OCI-LY7 (cell line): ENCODE results near the gene RASSF5. TPM values are rescaled to one million over a fixed set of nuclear protein-coding genes. Genes with fewer than 3 reads are reported as not detected.

ENCODE experiments used
- BruUV-seq: library from RNA; stranded (reverse); fragments of 400-500 nt; replicated peaks from 2 replicates; lab custom pipeline; 2021; lab: Mats Ljungman, UMichigan
- CTCF ChIA-PET: fragments of 300-600 bp; sonication (Branson Sonifier 250); formaldehyde crosslinking; loops from one replicate; lab custom pipeline; 2022; ENCODE audit warnings: antibody characterized with exemption; ENCODE audit not compliant: unreplicated experiment; lab: Charles Lee
- POLR2A ChIA-PET: fragments of 300-600 bp; sonication (Branson Sonifier 250); formaldehyde crosslinking; loops from one replicate; lab custom pipeline; 2022; ENCODE audit warnings: antibody characterized with exemption; lab: Charles Lee
- DNase-seq: peaks from one replicate; pipeline ENCODE4 v3.0.0-alpha.2; 2015; ENCODE audit warnings: low spot score
- H2AFZ ChIP-seq: fragments of 200-600 bp; sonication (generic), shearing (Covaris generic); 2 replicates; pipeline ENCODE4 v1.6.1; 2014; ENCODE audit warnings: mild to moderate bottlenecking, antibody characterized with exemption, low read length, moderate library complexity
- H3K27ac ChIP-seq: fragments of 200-600 bp; sonication (generic); 2 replicates; pipeline ENCODE4 v1.5.1; 2014; ENCODE audit warnings: mixed run types, low read depth, mild to moderate bottlenecking, moderate library complexity, low read length, inconsistent platforms; ENCODE audit not compliant: poor library complexity, severe bottlenecking
- H3K36me3 ChIP-seq: fragments of 200-600 bp; sonication (generic); 2 replicates; pipeline ENCODE4 v1.6.1; 2014; ENCODE audit warnings: mild to moderate bottlenecking, antibody characterized with exemption, low read length, moderate library complexity, mixed read lengths; ENCODE audit not compliant: insufficient read depth
- H3K4me1 ChIP-seq: fragments of 200-600 bp; sonication (generic); 2 replicates; pipeline ENCODE4 v1.5.1; 2014; ENCODE audit warnings: mild to moderate bottlenecking, low read length; ENCODE audit not compliant: insufficient read depth, poor library complexity, severe bottlenecking
- H3K4me2 ChIP-seq: fragments of 200-600 bp; sonication (generic); 2 replicates; pipeline ENCODE4 v1.6.1; 2014; ENCODE audit warnings: mild to moderate bottlenecking, low read length
- H3K4me3 ChIP-seq: fragments of 200-600 bp; sonication (generic); 2 replicates; pipeline ENCODE4 v1.5.1; 2014; ENCODE audit warnings: mild to moderate bottlenecking, low read depth, low read length; ENCODE audit not compliant: poor library complexity, severe bottlenecking
- H3K79me2 ChIP-seq: fragments of 200-600 bp; sonication (generic); 2 replicates; pipeline ENCODE4 v1.6.1; 2016; ENCODE audit warnings: low read depth, mild to moderate bottlenecking, low read length, moderate library complexity, mixed read lengths; ENCODE audit not compliant: insufficient read depth
- H3K9me2 ChIP-seq: fragments of 200-600 bp; sonication (generic); 2 replicates; pipeline ENCODE4 v1.6.1; 2016; ENCODE audit warnings: mild to moderate bottlenecking, low read length, mixed read lengths; ENCODE audit not compliant: insufficient read depth
- H3K9me3 ChIP-seq: fragments of 200-600 bp; sonication (generic); 2 replicates; pipeline ENCODE4 v1.6.1; 2014; ENCODE audit warnings: mild to moderate bottlenecking, mixed run types, low read length, mixed read lengths
- H4K20me1 ChIP-seq: fragments of 200-600 bp; sonication (generic); 2 replicates; pipeline ENCODE4 v1.6.1; 2014; ENCODE audit warnings: mild to moderate bottlenecking, antibody characterized with exemption, low read length, moderate library complexity, mixed read lengths; ENCODE audit not compliant: insufficient read depth
- EZH2phosphoT487 ChIP-seq: fragments of 200-600 bp; sonication (generic); IDR thresholded peaks from 2 replicates; pipeline ENCODE4 v1.6.1; 2018; ENCODE audit warnings: low read depth, borderline replicate concordance, mild to moderate bottlenecking, mixed run types, antibody characterized with exemption, low read length, moderate library complexity, mixed read lengths
- intact Hi-C: fragments of 100-400 bp; cut with micrococcal nuclease; formaldehyde crosslinking; loops from one replicate; pipeline ENCODE4 v1.10.0; 2022; ENCODE audit not compliant: unreplicated experiment
- total RNA-seq, 2 experiments: library from RNA; depleted of rRNA in 1 of 2; stranded (reverse); fragments of >200 nt in 1 of 2; shearing (Covaris generic) in 1 of 2; gene quantifications; 2 replicates each; pipeline ENCODE4 v1.2.3, GENCODE V29; 2014 to 2022
- TF ChIP-seq, protein P1 (sequence below): fragments of 200-600 bp; sonication (generic); conservative IDR thresholded peaks from 2 replicates; pipeline ENCODE4 v1.5.1; 2014; ENCODE audit warnings: mild to moderate bottlenecking, antibody characterized with exemption, low read length, moderate library complexity, mixed read lengths

Gene RASSF5
- total RNA-seq, 2 experiments from 2014 or later: 19.8 to 25.7 TPM

DNA sequence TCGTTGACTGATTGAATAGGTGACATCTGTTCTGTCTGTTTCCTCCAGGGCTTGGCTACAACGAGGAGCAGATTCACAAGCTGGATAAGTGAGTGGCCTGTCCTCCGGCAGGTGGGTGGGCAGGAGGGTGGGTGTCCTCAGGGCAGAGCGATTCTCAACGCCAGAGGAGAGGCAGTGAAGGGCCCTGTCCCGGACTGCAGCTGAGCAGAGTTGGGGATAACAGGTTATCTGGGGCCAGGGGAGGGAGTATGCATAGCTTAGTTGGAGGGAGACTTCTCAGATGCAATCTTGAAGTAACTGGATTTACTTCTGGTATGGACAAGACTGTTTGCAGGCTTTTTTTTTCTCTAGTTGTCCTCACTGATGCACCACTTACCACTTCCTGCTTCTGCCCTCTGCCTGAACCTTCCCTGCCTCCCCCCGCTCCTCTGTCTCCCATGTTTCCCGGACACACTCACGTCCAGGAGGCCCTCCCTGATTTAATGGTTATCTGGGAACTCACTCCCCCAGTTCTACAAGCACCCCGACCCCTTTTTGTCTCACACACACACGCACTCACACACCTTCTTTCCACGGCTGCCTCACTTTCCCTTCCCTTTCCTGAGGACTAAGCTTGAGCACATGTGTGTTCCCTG is 16.4 kb upstream of the RASSF5 start:
- H3K27ac ChIP-seq: no peak overlapping the region
- no peak overlapping the region for H2AFZ ChIP-seq
- H3K79me2 ChIP-seq: no peaks in the 10 kb centered on the region
- H3K9me2 ChIP-seq: no peaks in the 10 kb centered on the region
- ChIA-PET POLR2A (interaction anchor here (0.7 kb wide), 1 partner anchor 24 kb away, joined by 4 read pairs; no protein-coding TSS in a partner anchor), CTCF (interaction anchor here (0.9 to 1.1 kb wide), 4 partner anchors 21 to 175 kb away, joined by 3 to 4 read pairs (median 4); partner anchors contain the start of gene IKBKE)
- no peak overlapping the region for H3K4me2 ChIP-seq
- DNase-seq: no peak
- H3K4me1 ChIP-seq: peaks cover 13% of the 10 kb centered on the region
- TF ChIP-seq, protein P1, sequence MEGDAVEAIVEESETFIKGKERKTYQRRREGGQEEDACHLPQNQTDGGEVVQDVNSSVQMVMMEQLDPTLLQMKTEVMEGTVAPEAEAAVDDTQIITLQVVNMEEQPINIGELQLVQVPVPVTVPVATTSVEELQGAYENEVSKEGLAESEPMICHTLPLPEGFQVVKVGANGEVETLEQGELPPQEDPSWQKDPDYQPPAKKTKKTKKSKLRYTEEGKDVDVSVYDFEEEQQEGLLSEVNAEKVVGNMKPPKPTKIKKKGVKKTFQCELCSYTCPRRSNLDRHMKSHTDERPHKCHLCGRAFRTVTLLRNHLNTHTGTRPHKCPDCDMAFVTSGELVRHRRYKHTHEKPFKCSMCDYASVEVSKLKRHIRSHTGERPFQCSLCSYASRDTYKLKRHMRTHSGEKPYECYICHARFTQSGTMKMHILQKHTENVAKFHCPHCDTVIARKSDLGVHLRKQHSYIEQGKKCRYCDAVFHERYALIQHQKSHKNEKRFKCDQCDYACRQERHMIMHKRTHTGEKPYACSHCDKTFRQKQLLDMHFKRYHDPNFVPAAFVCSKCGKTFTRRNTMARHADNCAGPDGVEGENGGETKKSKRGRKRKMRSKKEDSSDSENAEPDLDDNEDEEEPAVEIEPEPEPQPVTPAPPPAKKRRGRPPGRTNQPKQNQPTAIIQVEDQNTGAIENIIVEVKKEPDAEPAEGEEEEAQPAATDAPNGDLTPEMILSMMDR: no peak
- no peak for TF ChIP-seq EZH2phosphoT487
- H3K4me3 ChIP-seq: no peak overlapping the region
- H4K20me1 ChIP-seq: 0 out of 2 replicates have a peak, but pooled peaks cover 4% of the 10 kb centered on the region
- intact Hi-C loops: loop anchor here (1.0 kb wide), 2 partner anchors 54 to 92 kb away; no protein-coding TSS in a partner anchor
- peaks cover 58% of the 10 kb centered on the region for H3K36me3 ChIP-seq
- no peaks in the 10 kb centered on the region for H3K9me3 ChIP-seq
- no TSS peak for BruUV-seq

DNA sequence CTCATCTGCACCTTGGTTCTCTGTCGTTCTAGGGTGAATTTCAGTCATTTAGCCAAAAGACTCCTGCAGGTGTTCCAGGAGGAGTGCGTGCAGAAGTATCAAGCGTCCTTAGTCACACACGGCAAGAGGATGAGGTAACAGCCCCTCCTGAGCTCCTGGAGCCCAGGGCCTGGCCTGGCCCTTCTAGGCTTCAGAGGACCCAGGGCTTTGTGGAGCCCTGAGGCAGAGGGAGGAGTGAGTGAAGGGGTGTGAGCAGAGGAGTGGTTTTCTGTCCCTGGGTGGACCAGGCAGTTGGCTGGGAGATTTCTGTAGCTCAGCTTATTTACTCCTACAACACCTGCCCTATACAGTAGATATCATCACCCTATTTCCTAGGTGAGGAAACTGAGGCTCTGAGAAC is 15.7 kb upstream of the RASSF5 start:
- Histone ChIP-seq H3K9me2 (no peaks in the 10 kb centered on the region), H4K20me1 (0 out of 2 replicates have a peak, but pooled peaks cover 4% of the 10 kb centered on the region), H3K36me3 (peaks cover 54% of the 10 kb centered on the region), H3K27ac (no peak overlapping the region), H3K79me2 (no peaks in the 10 kb centered on the region), H3K4me2 (no peak overlapping the region), H3K4me1 (peaks cover 20% of the 10 kb centered on the region), H2AFZ (no peak overlapping the region), H3K9me3 (no peaks in the 10 kb centered on the region), H3K4me3 (no peak overlapping the region)
- no TSS peak for BruUV-seq
- DNase-seq: no peak
- intact Hi-C loops: no loop called here
- POLR2A ChIA-PET: interaction anchor here (0.7 kb wide), 1 partner anchor 25 kb away, joined by 4 read pairs; no protein-coding TSS in a partner anchor
- TF ChIP-seq, protein P1: no peak
- no peak for TF ChIP-seq EZH2phosphoT487
- CTCF ChIA-PET: no interaction called here

DNA sequence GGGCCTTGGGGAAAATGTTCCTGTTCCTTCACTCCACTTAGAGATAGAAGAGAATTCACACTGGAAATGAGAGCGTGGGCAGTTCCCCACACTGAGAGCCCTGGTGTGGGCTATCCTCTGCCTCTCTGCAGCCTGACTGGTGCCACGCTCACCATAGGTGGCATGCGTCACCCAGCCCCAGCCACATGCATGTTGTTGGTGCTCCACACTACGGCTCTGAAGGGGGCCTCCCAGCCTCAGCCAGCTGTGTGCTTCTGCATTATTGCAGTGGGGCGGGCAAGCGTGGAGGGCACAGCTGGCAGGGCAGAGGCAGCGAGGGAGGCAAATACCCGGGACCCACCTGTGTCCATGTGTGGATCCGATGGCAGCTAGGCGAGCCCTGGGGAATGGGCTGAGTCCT is 14.7 kb upstream of the RASSF5 start:
- Histone ChIP-seq H3K9me2 (no peaks in the 10 kb centered on the region), H3K36me3 (peaks cover 53% of the 10 kb centered on the region), H4K20me1 (0 out of 2 replicates have a peak, but pooled peaks cover 4% of the 10 kb centered on the region), H3K79me2 (no peaks in the 10 kb centered on the region), H3K4me2 (no peak overlapping the region), H3K4me3 (no peak overlapping the region), H3K27ac (no peak overlapping the region), H2AFZ (no peak overlapping the region), H3K4me1 (peaks cover 30% of the 10 kb centered on the region), H3K9me3 (no peaks in the 10 kb centered on the region)
- BruUV-seq: no TSS peak
- no peak for DNase-seq
- TF ChIP-seq EZH2phosphoT487: no peak
- TF ChIP-seq, protein P1: no peak
- POLR2A ChIA-PET: no interaction called here
- CTCF ChIA-PET: no interaction called here
- intact Hi-C loops: no loop called here
